Activated CD4-positive, alpha-beta T cell treated with anti-CD3 and anti-CD28 coated beads for 36 hours (primary cell): ENCODE data around the gene HOXA9. TPM values are rescaled to one million over a fixed set of nuclear protein-coding genes. Genes with fewer than 3 reads are reported as not detected.

Source experiments
- ATAC-seq: fragments of 200-7000 bp; cut with Tn5 transposase; one replicate; pipeline ENCODE4 v1.10.0; 2021; ENCODE audit warnings: mild to moderate bottlenecking, moderate library complexity
- CTCF ChIA-PET: fragments of 350-600 bp; sonication (Branson Sonifier 250); formaldehyde crosslinking; loops from one replicate; lab custom pipeline; 2021; ENCODE audit warnings: antibody characterized with exemption; lab: Charles Lee
- POLR2A ChIA-PET: fragments of 350-600 bp; sonication (Branson Sonifier 250); formaldehyde crosslinking; loops from one replicate; lab custom pipeline; 2021; ENCODE audit warnings: antibody characterized with exemption, inconsistent platforms; lab: Charles Lee
- DNase-seq: peaks from one replicate; pipeline ENCODE4 v3.0.0-alpha.2; 2020
- H3K27ac Mint-ChIP-seq: one replicate; pipeline ENCODE4 v1.8.0; 2021; ENCODE audit warnings: mixed read lengths
- H3K27me3 Mint-ChIP-seq: one replicate; pipeline ENCODE4 v1.8.0; 2021; ENCODE audit warnings: mixed read lengths
- H3K36me3 Mint-ChIP-seq: one replicate; pipeline ENCODE4 v1.8.0; 2021; ENCODE audit warnings: low read depth, mixed read lengths
- H3K4me1 Mint-ChIP-seq: one replicate; pipeline ENCODE4 v1.8.0; 2021; ENCODE audit warnings: mixed read lengths
- H3K4me3 Mint-ChIP-seq: one replicate; pipeline ENCODE4 v1.8.0; 2021; ENCODE audit warnings: mild to moderate bottlenecking, moderate library complexity, mixed read lengths
- H3K9me3 Mint-ChIP-seq: one replicate; pipeline ENCODE4 v1.8.0; 2021; ENCODE audit warnings: low read depth, mixed read lengths
- intact Hi-C, 2 experiments: fragments of 100-400 bp; cut with DNase I in 1 of 2; cut with micrococcal nuclease in 1 of 2; formaldehyde crosslinking; loops; one replicate each; pipeline versions ENCODE4 v1.14.2 to v1.15.1; 2022 to 2024; cut with DNase I, micrococcal nuclease
- total RNA-seq, 2 experiments: library from RNA; stranded (reverse); gene quantifications; one replicate each; pipeline ENCODE4 v1.2.3, GENCODE V29; 2021

The HOXA9 gene
- total RNA-seq, 2 experiments from 2014 or later, result not detected

- ATAC-seq (peak; percentile 54), DNase-seq (peak; percentile 44)
- intact Hi-C loops, result loop anchor here (2.0 to 10.0 kb wide), 11 partner anchors 13 to 897 kb away; partner anchors contain the start of genes HIBADH (in 2 of the 2), EVX1 (in 1 of the 2) and HOXA9 (in 1 of the 2)
- POLR2A ChIA-PET, result no interaction called here
- H3K27ac Mint-ChIP-seq, result no peak within 1 kb of the TSS
- CTCF ChIA-PET, result interaction anchor here (0.7 to 1.1 kb wide), 4 partner anchors 10 to 406 kb away, joined by 3 to 5 read pairs (median 3); no protein-coding TSS in a partner anchor
- H3K4me1 Mint-ChIP-seq, result peaks cover 22% of the 10 kb centered on the region
- H3K36me3 Mint-ChIP-seq, result no peaks in the 10 kb centered on the region
- peaks cover 72% of the 10 kb centered on the region for H3K27me3 Mint-ChIP-seq
- no peaks in the 10 kb centered on the region for H3K9me3 Mint-ChIP-seq
- peak within 1 kb of the TSS; percentile 65 for H3K4me3 Mint-ChIP-seq
Observed at GRCh38 chr7:27199849-27200760, 34.8 kb upstream of the HOXA9 start, which contains the start of gene HOXA13. TSS of gene HOXA13 (minus strand) at chr7:27200091. CDS start at chr7:27200077, 14 bp downstream.

GRCh38 chr7:27198871-27199801 is 33.8 kb upstream of the HOXA9 start:
- Mint-ChIP-seq H3K27me3 (peaks cover 72% of the 10 kb centered on the region), H3K9me3 (no peaks in the 10 kb centered on the region), H3K4me1 (peaks cover 17% of the 10 kb centered on the region), H3K4me3 (peak overlapping the region; percentile 56), H3K36me3 (no peaks in the 10 kb centered on the region), H3K27ac (no peak overlapping the region)
- ATAC-seq (no peak), DNase-seq (no peak)
- POLR2A ChIA-PET, result no interaction called here
- CTCF ChIA-PET, result interaction anchor here (0.6 to 1.5 kb wide), 6 partner anchors 9 to 897 kb away, joined by 3 to 5 read pairs (median 3); no protein-coding TSS in a partner anchor
- intact Hi-C loops, result loop anchor here (2.0 to 10.0 kb wide), 9 partner anchors 30 to 898 kb away; partner anchors contain the start of genes HIBADH (in 2 of the 2) and EVX1 (in 1 of the 2)

- CTCF ChIA-PET, result interaction anchor here (0.6 to 1.5 kb wide), 3 partner anchors 8 to 898 kb away, joined by 3 to 4 read pairs (median 3); no protein-coding TSS in a partner anchor
- Mint-ChIP-seq H3K4me3 (no peak overlapping the region), H3K27me3 (peaks cover 75% of the 10 kb centered on the region), H3K27ac (no peak overlapping the region), H3K4me1 (peaks cover 21% of the 10 kb centered on the region), H3K9me3 (no peaks in the 10 kb centered on the region), H3K36me3 (no peaks in the 10 kb centered on the region)
- ATAC-seq, result no peak
- intact Hi-C loops, result loop anchor here (2.0 to 10.0 kb wide), 9 partner anchors 29 to 899 kb away; partner anchors contain the start of genes HIBADH (in 2 of the 2) and EVX1 (in 1 of the 2)
- POLR2A ChIA-PET, result no interaction called here
- DNase-seq, result no peak
Observed at GRCh38 chr7:27198138-27198841, 33.0 kb upstream of the HOXA9 start.

GRCh38 chr7:27197137-27198042 is 32.1 kb upstream of the HOXA9 start:
- Mint-ChIP-seq H3K9me3 (no peaks in the 10 kb centered on the region), H3K27ac (no peak overlapping the region), H3K27me3 (peaks cover 73% of the 10 kb centered on the region), H3K4me1 (peaks cover 23% of the 10 kb centered on the region), H3K36me3 (no peaks in the 10 kb centered on the region), H3K4me3 (no peak overlapping the region)
- ChIA-PET CTCF (interaction anchor here (0.7 to 1.5 kb wide), 3 partner anchors 7 to 51 kb away, joined by 3 to 4 read pairs (median 3); no protein-coding TSS in a partner anchor), POLR2A (no interaction called here)
- no peak for DNase-seq
- intact Hi-C loops, result loop anchor here (1.0 to 10.0 kb wide), 12 partner anchors 29 to 900 kb away; partner anchors contain the start of genes HIBADH (in 2 of the 2) and EVX1 (in 1 of the 2)
- no peak for ATAC-seq

GRCh38 chr7:27196287-27196767 is 31.0 kb upstream of the HOXA9 start:
- peaks cover 24% of the 10 kb centered on the region for H3K4me1 Mint-ChIP-seq
- H3K9me3 Mint-ChIP-seq, result no peaks in the 10 kb centered on the region
- ChIA-PET POLR2A (interaction anchor here (0.6 to 0.9 kb wide), 3 partner anchors 32 to 827 kb away, joined by 3 read pairs; no protein-coding TSS in a partner anchor), CTCF (interaction anchor here (0.6 to 3.0 kb wide), 60 partner anchors 9 to 1345 kb away, joined by 3 to 22 read pairs (median 4); partner anchors contain the start of genes HOXA11 and HOXA6)
- H3K4me3 Mint-ChIP-seq, result no peak overlapping the region
- no peak overlapping the region for H3K27ac Mint-ChIP-seq
- DNase-seq (peak; percentile 92), ATAC-seq (no peak)
- intact Hi-C loops, result loop anchor here (1.0 to 10.0 kb wide), 11 partner anchors 46 to 901 kb away; partner anchors contain the start of genes HIBADH (in 2 of the 2) and EVX1 (in 1 of the 2)
- peaks cover 72% of the 10 kb centered on the region for H3K27me3 Mint-ChIP-seq
- no peaks in the 10 kb centered on the region for H3K36me3 Mint-ChIP-seq

- peaks cover 75% of the 10 kb centered on the region for H3K27me3 Mint-ChIP-seq
- no peak overlapping the region for H3K4me3 Mint-ChIP-seq
- ChIA-PET CTCF (interaction anchor here (0.5 to 3.0 kb wide), 16 partner anchors 8 to 900 kb away, joined by 3 to 22 read pairs (median 4); partner anchors contain the start of genes HOXA11, HOXA6 and HOXA7), POLR2A (no interaction called here)
- no peak for DNase-seq
- intact Hi-C loops, result loop anchor here (5.0 to 10.0 kb wide), 7 partner anchors 47 to 902 kb away; partner anchors contain the start of genes HIBADH (in 2 of the 2) and EVX1 (in 1 of the 2)
- ATAC-seq, result no peak
- peaks cover 12% of the 10 kb centered on the region for H3K4me1 Mint-ChIP-seq
- no peaks in the 10 kb centered on the region for H3K9me3 Mint-ChIP-seq
- no peaks in the 10 kb centered on the region for H3K36me3 Mint-ChIP-seq
- no peak overlapping the region for H3K27ac Mint-ChIP-seq
Observed at GRCh38 chr7:27194686-27195379, 29.5 kb upstream of the HOXA9 start.

- H3K27ac Mint-ChIP-seq, result no peak overlapping the region
- peaks cover 80% of the 10 kb centered on the region for H3K27me3 Mint-ChIP-seq
- intact Hi-C loops, result loop anchor here in 1 of 2 experiments (10.0 kb wide), 1 partner anchor 471 kb away; the partner anchor contains the start of gene HIBADH
- DNase-seq, result no peak
- H3K9me3 Mint-ChIP-seq, result no peaks in the 10 kb centered on the region
- ATAC-seq, result no peak
- H3K36me3 Mint-ChIP-seq, result no peaks in the 10 kb centered on the region
- ChIA-PET CTCF (interaction anchor here (0.5 to 3.0 kb wide), 7 partner anchors 7 to 901 kb away, joined by 3 to 22 read pairs (median 3); partner anchors contain the start of gene HOXA11), POLR2A (no interaction called here)
- peaks cover 12% of the 10 kb centered on the region for H3K4me1 Mint-ChIP-seq
- H3K4me3 Mint-ChIP-seq, result no peak overlapping the region
Observed at GRCh38 chr7:27194002-27194352, 28.6 kb upstream of the HOXA9 start.

GRCh38 chr7:27193335-27194001 is 28.1 kb upstream of the HOXA9 start:
- no peaks in the 10 kb centered on the region for H3K9me3 Mint-ChIP-seq
- peaks cover 79% of the 10 kb centered on the region for H3K27me3 Mint-ChIP-seq
- no peak for ATAC-seq
- no peak for DNase-seq
- H3K4me3 Mint-ChIP-seq, result no peak overlapping the region
- ChIA-PET POLR2A (no interaction called here), CTCF (interaction anchor here (0.7 to 3.0 kb wide), 4 partner anchors 7 to 727 kb away, joined by 3 to 22 read pairs (median 5); partner anchors contain the start of gene HOXA11)
- no peaks in the 10 kb centered on the region for H3K36me3 Mint-ChIP-seq
- H3K4me1 Mint-ChIP-seq, result peaks cover 15% of the 10 kb centered on the region
- H3K27ac Mint-ChIP-seq, result no peak overlapping the region
- intact Hi-C loops, result loop anchor here in 1 of 2 experiments (10.0 kb wide), 1 partner anchor 471 kb away; the partner anchor contains the start of gene HIBADH
